ENCODE data around the gene IL21R.

IL21R gene

DNA sequence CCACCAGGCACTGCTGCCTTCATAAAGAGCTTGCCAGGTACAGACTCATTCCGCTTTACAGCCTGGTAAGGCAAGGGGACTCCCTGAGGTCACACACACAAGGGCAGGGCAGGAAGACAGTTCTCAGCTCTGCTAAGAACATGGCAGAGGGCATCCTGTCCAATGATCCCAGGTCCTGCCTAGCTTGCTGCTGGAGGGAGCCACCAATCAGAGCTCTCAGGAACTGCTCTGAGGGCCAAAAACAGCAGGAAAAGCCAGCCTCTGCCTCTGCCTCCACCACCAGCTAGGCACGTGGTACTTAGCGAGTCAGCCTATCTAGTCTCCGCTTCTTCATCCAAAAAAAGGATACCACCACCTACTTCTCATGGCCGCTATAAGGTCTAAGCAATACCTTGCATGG, 81.7 kb downstream of the IL21R start:
- no peak overlapping the region for H3K4me3 ChIP-seq (ENCODE audit: low read depth, low read length)
- TF ChIP-seq, protein P1, sequence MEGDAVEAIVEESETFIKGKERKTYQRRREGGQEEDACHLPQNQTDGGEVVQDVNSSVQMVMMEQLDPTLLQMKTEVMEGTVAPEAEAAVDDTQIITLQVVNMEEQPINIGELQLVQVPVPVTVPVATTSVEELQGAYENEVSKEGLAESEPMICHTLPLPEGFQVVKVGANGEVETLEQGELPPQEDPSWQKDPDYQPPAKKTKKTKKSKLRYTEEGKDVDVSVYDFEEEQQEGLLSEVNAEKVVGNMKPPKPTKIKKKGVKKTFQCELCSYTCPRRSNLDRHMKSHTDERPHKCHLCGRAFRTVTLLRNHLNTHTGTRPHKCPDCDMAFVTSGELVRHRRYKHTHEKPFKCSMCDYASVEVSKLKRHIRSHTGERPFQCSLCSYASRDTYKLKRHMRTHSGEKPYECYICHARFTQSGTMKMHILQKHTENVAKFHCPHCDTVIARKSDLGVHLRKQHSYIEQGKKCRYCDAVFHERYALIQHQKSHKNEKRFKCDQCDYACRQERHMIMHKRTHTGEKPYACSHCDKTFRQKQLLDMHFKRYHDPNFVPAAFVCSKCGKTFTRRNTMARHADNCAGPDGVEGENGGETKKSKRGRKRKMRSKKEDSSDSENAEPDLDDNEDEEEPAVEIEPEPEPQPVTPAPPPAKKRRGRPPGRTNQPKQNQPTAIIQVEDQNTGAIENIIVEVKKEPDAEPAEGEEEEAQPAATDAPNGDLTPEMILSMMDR (IDR thresholded peaks at IDR 0.05; ENCODE audit: low read depth, low read length) = no peak
- in situ Hi-C loops (cut with HindIII; ENCODE audit: low sequenced_read_pairs) = no loop called here
- DNase-seq (ENCODE audit: low read depth, low spot score) = no peak

DNA sequence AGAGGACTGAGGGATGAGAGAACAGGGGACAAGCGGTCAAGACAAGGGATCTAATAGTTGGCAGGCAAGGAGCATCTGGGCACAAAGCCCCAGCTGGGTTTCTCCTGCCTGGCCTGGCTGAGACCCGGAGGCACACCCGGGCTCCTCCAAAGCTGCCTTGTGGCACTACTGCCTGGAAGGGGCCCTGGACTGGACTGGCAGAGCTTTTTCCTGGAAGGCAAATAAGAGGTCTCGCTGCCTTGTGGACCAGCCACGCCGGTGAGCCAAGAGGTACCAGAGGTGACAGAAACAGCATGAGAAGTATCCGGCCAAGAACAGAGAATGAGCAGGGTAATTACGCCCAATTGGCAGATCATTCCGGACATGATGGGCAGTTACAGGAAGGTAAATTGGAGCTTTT, 83.2 kb downstream of the IL21R start:
- TF ChIP-seq, protein P1 (IDR thresholded peaks at IDR 0.05; ENCODE audit: low read depth, low read length) = no peak
- in situ Hi-C loops (cut with HindIII; ENCODE audit: low sequenced_read_pairs) = no loop called here
- DNase-seq (ENCODE audit: low read depth, low spot score) = no peak
- H3K4me3 ChIP-seq (ENCODE audit: low read depth, low read length) = no peak overlapping the region

DNA sequence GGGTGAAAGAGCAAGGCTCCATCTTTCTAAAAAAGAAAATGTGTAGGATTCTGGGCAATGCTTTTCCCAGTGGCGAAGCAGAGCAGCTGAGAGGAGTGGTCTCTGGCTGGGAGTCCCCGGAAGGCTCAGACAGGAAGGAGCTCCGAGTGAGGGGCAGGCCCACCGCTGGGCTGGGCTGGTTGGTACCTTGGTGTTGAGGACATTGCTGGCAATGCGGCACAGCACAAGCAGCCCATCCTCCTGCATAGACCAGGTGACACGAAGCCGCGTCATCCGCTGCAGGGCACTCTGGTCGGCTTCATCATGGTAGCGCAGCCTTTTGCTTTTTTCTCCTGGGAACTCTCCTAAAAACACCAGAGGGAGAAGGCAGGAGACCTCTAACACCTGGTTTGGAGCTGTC, 83.8 kb downstream of the IL21R start:
- TF ChIP-seq, protein P1 (IDR thresholded peaks at IDR 0.05; ENCODE audit: low read depth, low read length) = no peak
- in situ Hi-C loops (cut with HindIII; ENCODE audit: low sequenced_read_pairs) = no loop called here
- no peak overlapping the region for H3K4me3 ChIP-seq (ENCODE audit: low read depth, low read length)
- DNase-seq (ENCODE audit: low read depth, low spot score) = no peak

DNA sequence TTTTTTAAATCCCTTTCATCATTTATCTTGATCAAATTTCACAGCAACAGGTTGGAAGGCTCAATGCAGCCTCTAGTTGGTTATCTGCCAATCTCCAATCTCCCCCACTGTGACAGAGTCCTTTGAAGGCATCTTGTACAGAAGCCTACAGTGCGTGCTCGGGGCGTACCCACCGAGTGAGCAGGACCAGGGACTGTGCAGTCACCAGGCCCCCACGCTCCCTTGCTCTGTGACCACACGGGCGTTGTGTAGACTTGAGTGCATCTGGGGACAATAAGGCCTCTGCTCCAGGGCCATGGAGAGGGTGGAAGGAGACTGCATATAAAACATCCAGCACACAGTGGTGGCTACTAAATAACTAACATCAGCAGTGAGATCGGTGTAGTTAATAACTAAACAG, 84.4 kb downstream of the IL21R start:
- in situ Hi-C loops (cut with HindIII; ENCODE audit: low sequenced_read_pairs) = no loop called here
- DNase-seq (ENCODE audit: low read depth, low spot score) = no peak
- no peak overlapping the region for H3K4me3 ChIP-seq (ENCODE audit: low read depth, low read length)
- TF ChIP-seq, protein P1 (IDR thresholded peaks at IDR 0.05; ENCODE audit: low read depth, low read length) = no peak

DNA sequence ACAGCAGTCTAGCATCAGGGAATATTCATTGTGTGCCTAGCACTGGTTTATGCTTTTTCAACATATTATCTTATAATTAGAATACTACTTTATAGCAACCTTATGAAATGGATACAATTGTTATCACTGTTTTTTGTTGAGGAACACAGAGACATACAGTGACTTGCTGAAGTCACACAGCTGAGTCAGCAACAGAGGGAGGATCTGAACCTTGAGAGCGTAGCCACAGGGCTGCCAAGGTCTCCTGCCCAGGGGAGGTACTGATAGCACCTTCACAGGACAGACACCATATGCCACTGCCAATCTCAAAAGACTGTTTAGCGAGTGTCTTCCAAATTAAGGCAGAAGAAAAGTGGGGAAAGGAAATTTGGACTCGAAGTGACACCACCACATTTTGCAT, 84.8 kb downstream of the IL21R start:
- TF ChIP-seq, protein P1 (IDR thresholded peaks at IDR 0.05; ENCODE audit: low read depth, low read length) = no peak
- no peak overlapping the region for H3K4me3 ChIP-seq (ENCODE audit: low read depth, low read length)
- in situ Hi-C loops (cut with HindIII; ENCODE audit: low sequenced_read_pairs) = no loop called here
- no peak for DNase-seq (ENCODE audit: low read depth, low spot score)

DNA sequence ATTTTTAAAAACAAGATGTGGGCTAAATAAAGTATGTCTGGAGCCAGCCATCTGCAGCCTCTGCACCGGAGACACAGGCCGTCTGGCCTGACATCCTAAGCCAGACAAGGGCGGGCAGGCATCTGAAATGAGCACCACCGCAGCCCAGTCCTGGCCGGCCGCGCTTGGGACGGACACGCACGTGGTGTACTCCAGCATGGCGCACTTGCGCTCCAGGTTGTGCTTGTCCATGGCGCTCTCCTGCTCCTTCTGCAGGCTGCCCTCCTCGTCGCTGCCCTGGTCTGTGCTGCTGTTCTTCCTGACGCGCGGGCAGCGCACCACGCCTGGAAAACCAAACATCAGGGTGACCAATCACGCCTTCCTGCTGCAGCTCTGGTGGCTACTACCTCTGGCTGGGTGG, 87.4 kb downstream of the IL21R start:
- DNase-seq (ENCODE audit: low read depth, low spot score) = no peak
- in situ Hi-C loops (cut with HindIII; ENCODE audit: low sequenced_read_pairs) = no loop called here
- H3K4me3 ChIP-seq (ENCODE audit: low read depth, low read length) = no peak overlapping the region
- TF ChIP-seq, protein P1 (IDR thresholded peaks at IDR 0.05; ENCODE audit: low read depth, low read length) = no peak

DNA sequence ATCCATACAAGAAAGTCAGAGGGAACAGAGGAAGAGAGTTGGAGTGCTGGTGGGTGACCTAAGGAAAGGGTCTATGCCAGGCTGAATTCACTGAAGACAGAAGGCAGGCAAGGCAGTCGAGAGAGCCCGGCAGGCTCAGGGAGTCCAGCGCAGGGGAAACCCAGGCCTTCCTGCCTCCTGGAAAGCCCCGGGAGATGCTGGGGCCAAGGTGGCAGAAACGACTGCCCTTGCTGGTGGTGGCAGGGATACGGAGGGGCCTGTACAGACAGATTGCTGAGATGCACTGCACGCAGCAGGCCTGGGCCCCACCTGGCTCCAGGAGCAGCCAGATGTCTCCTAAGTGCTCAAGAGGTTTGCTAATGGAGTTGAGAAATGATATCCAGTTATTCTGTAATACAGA, 87.9 kb downstream of the IL21R start:
- in situ Hi-C loops (cut with HindIII; ENCODE audit: low sequenced_read_pairs) = no loop called here
- TF ChIP-seq, protein P1 (IDR thresholded peaks at IDR 0.05; ENCODE audit: low read depth, low read length) = no peak
- DNase-seq (ENCODE audit: low read depth, low spot score) = no peak

More for the DNA sequence above, 87.9 kb downstream of the IL21R start:
- no peak overlapping the region for H3K4me3 ChIP-seq (ENCODE audit: low read depth, low read length)

Measured in astrocyte of the spinal cord (primary cell).